Measurements from ENCODE around the gene IL1RAPL1.
"Not testable (repeated sequence)": the region's sequence is repeated elsewhere in the genome, so short reads cannot be mapped to it uniquely, and the experiment has no call there.

IL1RAPL1 gene

DNA sequence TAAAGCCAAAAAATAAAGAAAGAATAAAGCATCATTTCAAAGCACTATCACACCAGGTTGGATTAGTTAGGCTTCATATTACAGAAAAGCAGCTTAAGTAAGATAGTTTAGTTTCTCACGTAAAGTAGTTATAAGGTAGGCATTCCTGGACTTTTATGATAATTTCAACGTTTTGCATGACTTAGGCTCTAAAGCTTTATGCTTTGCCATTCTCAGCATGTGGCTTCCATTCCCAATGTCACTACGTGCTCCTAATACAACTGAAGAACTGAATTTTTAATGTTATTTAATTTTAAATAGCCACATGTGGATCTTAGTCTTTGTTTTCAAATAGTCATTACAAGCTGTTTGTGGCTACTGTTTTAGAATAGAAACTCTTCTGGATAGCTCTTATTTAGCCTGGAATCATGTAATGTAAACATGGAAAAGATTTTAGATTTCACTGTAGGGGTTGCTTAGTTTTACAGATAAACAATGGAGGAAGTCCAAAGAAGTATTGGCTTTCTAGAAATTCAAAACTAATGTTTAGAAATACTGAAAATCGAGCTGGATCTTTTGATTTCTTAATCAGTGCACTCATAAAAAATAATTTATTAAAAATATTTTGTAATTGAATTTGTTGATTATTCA lies 710.0 kb downstream of the IL1RAPL1 start:
- DNase-seq, result no peak

DNA sequence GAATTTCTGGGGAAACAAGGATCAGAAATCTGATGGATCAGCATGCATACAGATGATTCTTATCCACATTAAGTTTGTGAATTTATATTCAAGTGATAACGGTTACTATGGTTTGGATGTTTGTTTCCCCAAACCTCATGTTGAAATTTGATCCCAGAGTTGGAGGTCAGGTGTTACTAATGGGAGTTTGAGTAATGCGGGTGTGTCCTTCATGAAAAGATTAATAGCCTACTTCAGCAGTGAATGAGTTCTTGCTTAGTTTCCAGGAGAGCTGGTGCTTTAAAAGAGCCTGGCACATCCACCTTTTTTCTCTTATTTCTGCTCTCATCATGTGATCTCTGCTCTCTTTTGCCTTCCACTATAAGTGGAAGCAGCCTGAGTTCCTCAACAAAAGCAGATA lies 712.4 kb downstream of the IL1RAPL1 start:
- DNase-seq, result no peak

DNA sequence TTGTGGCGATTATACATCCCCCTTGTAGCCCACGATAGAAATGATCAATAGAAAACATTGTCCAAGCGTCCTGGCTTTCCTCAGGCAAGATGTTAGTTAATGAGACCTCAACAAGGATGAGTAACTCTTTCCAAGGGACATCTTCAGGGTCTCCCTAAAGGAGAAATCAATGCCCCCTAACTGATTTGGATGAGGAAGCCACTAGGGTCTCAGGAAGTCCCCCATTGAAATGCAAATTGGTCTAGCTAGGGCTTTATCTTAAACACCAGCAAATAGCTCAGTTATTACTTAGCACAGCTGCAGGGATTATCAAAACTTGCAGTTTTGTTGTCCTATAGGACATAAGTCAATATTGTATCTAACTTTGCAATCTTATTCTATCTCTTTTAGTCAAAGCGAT lies 721.5 kb downstream of the IL1RAPL1 start:
- DNase-seq, result no peak

DNA sequence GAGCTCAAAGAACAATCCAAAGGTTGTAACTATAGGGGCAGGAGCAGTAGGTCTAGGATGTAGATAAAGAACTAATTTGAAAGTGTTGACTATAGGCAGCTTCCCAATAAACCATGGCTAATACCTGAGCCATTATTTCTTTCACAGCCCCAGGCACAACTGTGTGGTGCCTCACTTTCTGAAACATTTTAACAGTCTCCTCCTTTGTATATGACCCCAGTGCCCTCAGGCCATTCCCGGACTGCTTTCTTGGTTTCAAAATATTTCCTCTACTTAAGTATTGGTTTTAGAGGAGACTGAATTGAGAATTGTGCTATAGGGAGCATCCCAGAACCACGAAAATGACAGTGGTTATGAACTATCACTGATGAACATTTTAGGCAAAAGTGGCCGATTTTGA lies 728.7 kb downstream of the IL1RAPL1 start:
- no peak for DNase-seq

DNA sequence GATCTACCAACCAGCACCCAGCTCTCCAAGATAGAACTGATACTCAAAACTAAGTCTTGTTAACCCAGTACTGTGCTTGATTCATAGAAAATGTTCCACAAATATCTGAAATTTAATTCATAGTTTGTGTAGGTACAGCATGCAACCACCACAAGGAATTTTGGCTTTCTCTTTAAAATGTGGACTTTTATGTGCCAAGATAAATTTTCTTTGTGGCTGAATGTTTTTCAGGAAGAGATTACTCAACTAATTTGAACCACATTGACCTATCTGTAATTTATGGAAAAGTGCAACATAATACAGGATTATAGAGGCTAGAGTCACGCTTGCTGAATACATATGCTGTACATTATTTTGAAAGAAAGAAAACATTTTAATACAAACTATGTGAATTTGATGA lies 730.8 kb downstream of the IL1RAPL1 start:
- no peak for DNase-seq

DNA sequence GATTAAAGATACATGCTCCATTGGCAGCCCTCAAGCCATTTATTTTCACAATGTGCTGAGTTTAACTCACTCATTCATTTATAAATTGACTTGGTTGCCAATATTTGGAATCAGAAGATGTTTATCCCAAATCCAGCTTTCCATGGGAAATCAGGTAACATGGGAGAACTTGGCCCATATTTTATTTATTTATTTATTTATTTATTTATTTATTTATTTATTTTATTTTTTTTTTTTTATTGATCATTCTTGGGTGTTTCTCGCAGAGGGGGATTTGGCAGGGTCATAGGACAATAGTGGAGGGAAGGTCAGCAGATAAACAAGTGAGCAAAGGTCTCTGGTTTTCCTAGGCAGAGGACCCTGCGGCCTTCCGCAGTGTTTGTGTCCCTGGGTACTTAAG lies 745.2 kb downstream of the IL1RAPL1 start:
- DNase-seq, result not testable (repeated sequence)

DNA sequence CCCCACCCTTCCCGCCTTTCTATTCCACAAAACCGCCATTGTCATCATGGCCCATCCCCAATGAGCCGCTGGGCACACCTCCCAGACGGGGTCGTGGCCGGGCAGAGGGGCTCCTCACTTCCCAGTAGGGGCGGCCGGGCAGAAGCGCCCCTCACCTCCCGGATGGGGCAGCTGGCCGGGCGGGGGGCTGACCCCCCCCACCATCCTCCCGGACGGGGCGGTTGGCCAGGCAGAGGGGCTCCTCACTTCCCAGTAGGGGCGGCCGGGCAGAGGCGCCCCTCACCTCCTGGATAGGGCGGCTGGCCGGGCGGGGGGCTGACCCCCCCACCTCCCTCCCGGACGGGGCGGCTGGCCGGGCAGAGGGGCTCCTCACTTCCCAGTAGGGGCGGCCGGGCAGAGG lies 745.8 kb downstream of the IL1RAPL1 start:
- DNase-seq, result not testable (repeated sequence)

DNA sequence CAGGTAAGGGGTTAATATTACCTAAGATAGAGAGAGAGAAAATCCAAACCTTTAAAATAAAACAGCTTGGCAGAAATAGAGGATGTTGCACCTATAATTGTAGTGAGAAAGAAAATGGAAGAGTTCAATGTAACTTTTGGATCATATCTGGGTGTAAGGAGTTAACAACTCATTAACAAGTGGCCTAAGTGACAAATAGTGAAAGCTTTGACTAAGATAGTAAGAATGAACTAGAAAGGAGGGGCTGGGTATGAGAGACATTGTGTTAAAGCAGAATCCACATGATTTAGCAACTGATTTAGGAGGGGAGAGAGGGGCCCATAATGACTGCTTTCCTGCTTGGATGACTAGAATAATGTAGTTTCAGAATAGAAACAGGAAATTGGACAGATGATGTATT lies 761.0 kb downstream of the IL1RAPL1 start:
- DNase-seq, result no peak

DNA sequence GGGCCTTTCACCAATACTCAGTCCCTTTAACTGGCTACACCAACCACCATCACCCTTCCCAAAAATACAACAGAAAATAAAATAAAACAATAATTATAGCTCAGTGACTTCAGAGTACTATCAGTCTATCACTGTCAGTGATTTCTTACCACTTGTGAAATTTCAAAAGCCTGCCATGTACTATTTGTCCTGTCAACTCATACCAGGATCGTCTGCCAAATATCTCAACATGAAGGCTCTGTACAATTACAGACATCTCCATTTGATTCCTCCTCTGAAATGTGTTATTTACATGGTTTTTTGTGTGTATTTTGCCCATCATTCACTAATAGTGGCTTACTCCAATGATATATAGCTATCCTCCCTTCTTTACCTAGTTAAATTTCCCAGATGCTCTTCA lies 772.0 kb downstream of the IL1RAPL1 start:
- no peak for DNase-seq

DNA sequence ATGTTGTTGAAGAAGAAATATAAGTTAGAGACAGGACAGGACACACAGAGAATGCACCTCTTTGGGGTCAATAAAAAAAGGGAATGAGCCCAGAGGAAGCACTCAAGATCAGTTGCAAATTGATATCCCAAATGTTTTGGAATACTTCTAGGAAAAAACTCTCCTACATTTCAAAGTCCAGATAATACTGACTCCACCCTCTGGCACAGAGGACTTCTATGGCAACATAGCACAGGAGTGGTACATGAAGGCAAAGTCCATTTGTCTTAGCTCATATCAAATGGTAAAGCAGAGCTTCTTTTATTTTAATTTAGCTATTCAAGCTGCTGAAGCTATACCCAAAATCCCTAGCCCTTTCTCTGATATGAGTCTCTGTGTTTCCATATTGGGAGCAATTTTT lies 787.5 kb downstream of the IL1RAPL1 start:
- DNase-seq, result not testable (repeated sequence)

DNA sequence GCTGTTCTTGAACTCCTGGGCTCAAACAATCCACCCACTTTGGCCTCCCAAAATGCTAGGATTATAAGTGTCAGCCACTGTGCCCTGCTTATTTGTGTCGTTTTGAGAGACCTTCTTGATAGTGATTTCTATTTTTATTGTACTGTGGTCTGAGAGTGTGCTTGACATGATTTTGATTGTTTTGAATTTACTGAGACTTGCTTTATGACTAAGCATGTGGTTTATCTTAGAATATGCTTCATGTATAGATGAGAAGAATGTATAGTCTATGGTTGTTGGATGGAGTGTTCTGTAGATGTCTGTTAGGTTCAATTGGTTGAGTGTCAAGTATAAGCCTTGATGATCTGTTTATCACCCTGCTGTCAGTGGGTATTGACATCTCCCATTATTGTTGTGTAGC lies 789.3 kb downstream of the IL1RAPL1 start:
- no peak for DNase-seq

DNA sequence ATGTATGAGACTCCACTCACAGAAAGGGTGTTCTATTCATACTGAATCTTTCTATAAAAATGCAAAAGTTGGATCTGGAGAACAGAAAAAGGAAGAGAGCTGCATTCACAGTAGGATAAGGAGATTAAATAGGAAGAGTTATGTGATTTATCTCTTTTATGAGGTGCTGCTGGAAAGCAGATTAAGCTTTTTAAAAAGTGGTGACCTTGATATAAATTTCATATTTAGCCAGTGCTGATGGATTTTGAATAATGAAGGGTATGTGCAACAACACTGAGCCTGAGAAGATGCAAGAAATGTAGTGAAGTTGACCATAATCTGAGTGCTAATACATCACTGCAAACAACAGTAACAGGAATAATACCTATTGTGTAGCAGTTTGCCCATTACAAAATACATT lies 795.6 kb downstream of the IL1RAPL1 start:
- DNase-seq, result no peak

DNA sequence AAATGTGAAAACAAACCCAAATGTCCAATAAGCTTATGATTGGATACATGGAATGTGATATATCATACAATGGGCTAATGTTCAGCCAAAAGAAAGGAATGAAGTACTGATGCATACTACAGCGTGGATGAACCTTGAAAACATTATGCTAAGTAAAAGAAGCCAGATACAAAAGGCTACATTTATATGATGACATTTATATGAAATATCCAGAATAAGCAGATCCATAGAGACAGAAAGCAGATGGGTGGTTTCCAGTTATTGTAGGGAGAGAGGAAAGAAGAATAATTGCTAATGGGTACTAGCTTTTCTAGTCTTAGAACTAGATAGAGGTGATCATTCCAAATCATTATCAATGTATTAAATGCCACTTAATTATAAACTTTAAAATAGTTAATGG lies 801.3 kb downstream of the IL1RAPL1 start:
- DNase-seq, result no peak

DNA sequence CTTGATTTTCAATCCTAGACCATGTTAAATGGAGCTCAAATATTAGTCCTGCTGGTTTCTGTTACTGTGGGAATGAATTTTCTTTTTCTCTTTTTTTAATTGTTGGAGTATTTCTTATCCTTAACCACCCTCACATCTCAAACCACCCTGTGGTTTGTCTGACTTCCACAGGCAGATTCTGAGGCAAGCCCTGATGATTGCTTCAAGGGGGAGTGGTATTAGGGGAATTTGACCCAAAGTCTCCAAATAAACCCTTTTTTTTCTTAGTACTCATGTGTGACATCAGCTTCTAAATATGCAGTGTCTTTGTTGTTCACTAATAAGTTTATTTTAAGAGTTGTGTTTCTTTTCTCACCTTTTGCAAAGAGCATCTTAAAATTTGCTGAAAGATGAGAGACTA lies 810.3 kb downstream of the IL1RAPL1 start:
- no peak for DNase-seq

DNA sequence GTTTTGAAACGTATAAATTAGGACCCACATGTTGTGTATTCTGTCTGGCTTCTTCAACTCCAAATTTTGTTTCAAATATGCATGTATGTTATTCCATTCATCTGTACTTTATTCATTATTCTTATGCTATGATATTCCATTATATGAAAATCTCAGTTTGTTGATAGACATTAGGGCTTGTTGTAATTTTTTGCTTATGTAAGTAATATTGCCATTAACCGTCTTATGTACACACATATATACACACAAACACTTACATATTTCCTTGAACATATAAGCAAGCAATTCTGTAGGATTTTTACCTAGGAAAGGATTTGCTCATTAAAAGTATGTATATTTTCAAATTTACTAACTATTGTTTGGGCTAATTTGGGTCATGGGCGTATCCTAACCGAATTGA lies 820.1 kb downstream of the IL1RAPL1 start:
- DNase-seq, result no peak

DNA sequence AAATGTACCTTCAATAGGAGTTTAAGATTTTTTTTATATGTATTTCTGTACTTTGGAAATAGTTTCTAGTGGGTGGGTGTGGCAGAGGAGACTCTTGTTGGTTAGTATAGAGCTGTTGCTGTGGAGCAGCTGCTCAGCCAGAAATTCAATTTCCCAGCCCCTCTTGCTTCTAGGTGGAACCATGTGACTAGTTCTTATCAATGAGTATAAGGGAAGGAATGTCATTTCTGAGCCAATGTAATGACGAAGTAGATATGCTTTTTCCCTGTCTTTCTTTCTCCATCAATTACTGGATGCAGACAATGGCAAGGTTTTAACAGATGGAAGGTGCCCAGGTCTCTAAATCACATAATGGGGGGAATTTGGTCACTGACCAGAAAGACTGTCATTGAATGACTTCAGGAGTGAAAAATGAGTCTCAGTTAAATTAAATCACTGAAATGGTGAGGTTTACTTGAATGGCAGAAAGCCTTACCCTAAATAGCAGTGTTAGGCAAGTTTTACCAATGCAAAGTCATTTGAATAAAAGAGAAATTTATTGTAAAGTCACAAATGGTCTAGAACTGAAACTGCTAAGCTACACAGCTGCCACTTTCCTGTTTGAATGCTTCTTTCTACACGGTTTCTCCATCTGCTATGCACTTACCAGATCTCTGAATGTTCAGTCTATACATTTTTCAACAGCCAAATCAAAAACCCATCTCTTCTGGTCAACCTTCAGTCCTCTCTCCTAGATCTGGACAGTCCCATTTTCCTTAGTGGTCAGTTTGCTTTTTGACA lies 832.7 kb downstream of the IL1RAPL1 start:
- DNase-seq, result no peak

DNA sequence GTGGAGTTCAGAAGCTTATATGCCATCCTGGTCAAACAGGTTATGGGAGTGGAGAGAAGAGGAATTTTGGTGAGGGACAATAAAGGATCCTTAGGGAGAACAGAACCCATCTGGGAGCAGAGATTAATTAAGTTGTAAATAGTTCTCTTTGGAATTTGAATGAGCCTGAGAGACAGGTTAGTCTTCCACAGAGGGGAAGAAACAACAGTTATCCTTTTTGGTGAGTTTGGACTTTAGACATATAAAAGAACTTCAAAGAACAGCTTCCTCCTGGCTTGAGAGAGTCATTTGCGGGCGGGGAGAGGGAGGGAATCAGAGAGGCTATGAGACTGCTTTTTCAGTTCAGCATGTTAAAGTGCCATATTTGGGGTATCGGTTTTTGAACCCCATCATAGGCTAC lies 834.8 kb downstream of the IL1RAPL1 start:
- no peak for DNase-seq

DNA sequence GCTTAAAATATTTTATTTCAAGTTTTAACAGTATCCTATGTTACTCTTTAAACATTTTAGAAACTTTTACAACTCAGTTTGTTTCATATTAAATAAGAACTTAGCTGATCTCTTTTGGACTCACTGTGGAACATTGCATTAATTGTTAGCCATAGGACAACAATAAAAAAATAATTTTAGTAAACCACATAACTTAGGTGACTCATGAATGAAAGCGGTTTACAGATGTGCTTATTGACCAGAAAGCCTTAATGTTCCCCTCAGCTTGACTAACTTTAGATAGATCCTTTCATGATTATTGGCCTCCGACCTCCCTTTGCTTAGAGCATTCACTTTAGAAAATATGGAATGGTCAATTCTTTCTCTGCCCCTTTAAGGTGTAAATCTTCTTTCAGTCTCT lies 844.6 kb downstream of the IL1RAPL1 start:
- DNase-seq, result no peak

DNA sequence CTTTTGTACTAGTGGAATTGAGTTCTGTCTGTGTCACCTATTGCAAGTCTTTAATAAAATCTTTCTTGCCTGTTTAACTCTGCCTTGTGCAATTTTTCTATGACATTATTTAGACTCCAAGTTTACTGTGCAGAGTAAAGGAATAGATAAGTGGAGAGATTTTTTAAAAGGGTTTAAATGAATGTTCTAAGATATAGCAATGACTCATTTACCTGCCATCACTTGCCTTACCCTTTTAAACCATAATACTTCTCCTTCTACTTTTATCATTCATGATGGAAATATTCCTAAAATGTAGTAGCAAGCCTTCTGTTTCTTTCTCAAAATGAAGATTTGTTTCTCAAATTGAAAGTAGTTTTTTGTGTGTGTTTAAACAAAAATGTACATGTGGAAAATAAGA lies 845.3 kb downstream of the IL1RAPL1 start:
- DNase-seq, result no peak

DNA sequence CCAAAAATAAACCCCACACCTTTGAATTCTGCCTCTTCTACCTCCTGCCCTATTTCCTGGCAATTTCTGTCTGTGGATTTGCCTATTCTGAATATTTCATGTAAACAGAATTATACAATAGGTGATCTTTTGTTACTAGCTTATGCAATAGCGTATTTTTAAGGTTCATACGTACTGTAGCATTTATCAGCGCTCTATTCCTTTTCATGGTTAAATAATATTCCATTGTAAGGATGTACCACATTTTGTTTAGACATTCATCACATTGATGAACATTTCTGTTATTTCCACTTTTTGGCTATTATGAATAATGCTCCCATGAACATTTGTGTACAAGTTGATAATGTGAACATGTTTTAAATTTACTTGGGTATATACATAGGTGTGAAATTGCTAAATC lies 847.7 kb downstream of the IL1RAPL1 start:
- DNase-seq, result no peak

DNA sequence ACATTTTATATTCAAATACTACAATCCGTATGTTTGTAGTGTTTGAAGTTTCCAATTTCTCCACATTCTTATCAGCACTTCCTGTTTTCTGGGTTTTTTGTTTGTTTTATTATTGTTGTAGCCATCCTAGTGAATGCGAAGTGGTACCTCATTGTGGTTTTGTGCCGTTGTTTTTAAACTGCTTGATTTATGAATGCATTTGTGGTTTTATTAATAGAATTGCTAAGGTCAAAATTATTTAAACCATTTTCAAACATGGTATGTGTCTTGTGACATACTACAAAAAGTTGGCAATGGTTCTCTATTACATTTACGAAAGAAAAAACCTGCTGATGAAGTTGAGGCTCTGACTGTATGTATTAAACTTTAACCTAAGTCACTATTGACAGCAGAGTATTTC lies 848.1 kb downstream of the IL1RAPL1 start:
- DNase-seq, result no peak

DNA sequence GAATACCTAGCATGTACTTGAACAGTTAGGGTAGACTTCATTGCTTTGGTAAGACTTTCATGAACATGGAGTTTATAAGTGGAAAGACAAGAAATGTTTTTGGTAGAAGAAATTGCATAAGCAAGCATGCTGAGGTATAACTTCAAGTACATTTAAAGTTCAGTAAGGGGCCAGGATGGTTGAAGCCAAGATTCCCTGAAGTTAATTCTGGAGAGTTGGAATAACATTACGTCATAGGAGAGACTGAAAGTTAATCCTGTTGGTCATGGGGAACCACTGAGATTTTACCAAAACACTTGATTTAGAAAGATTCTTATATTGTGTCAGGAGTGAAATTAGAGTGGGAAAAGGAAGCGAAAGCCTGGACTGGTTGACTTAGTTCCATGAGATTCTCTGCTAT lies 860.6 kb downstream of the IL1RAPL1 start:
- no peak for DNase-seq

DNA sequence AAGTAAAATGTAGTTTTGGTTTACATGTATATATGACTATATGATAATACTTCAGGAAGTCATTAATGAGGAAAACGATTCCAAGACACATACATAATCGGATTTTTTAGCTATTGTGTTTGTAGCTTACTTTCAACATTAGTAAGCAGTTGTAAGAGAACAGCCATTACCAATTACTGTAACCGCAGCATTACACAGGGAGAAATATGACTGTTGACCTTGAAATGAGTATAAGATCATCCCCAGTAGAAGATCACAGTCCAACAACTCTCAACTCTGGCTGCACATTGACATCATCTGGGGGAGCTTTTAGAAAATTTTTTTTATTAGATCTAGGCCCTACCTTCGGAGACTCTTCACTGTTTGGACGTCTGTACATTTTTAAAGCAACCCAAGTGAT lies 866.1 kb downstream of the IL1RAPL1 start:
- DNase-seq, result no peak

DNA sequence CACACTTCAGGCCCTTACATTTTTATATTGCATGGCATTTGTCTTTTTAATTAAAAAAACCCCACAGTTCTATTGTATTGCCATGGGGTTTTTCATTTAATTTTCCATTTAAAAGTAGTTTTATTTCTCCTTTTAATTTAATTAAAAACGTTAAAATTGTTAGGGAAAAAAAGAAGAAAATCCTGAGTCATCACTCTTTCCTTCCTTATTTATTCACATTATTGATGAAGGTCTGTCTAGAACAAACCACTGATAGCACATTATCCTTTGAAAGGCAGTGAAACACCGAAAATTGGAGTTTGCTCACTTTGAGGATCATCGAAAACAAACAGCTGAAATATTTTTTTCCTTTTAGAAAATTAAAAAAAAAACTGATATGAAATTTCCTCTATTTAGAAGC lies 868.5 kb downstream of the IL1RAPL1 start:
- no peak for DNase-seq

DNA sequence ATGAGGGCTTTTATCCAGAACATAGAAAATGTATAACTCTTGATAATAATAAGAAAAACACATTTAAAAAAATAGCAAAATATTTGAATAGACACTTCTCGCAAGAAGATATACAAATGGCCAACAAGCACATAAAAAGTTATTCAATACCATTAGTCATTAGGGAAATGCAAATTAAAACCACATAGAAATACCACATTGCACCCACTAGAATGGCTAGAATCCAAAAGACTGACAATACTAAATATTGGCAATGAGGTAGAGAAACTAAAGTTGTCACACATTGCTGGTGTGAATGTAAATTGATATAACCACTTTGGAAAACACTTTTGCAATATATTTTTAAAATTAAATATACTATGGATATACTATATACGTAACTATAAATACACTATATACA lies 873.8 kb downstream of the IL1RAPL1 start:
- DNase-seq, result no peak
